K562 (cell line): ENCODE measurements around the gene SYT15B. TPM values are rescaled to one million over a fixed set of nuclear protein-coding genes. Genes with fewer than 3 reads are reported as not detected.
"Not testable (repeated sequence)": the region's sequence is repeated elsewhere in the genome, so short reads cannot be mapped to it uniquely, and the experiment has no call there.

Experiments
- ATAC-seq: fragments of 200-7000 bp; cut with Tn5 transposase; 3 replicates; pipeline ENCODE4 v1.9.1; 2020; ENCODE audit warnings: moderate library complexity
- BruUV-seq: library from RNA; stranded (reverse); fragments of 400-500 nt; replicated peaks from 2 replicates; lab custom pipeline; 2021; lab: Mats Ljungman, UMichigan
- CTCF ChIA-PET: fragments of 300-600 bp; formaldehyde crosslinking; extraction: SDS; loops from one replicate; lab custom pipeline; 2021; ENCODE audit warnings: low intra/inter-chr PET ratio; lab: Yijun Ruan, JAX
- POLR2A ChIA-PET: fragments of 300-600, 350-650 bp; sonication (Branson Sonifier 250); formaldehyde crosslinking; extraction: SDS; loops from one replicate; lab custom pipeline; 2021; ENCODE audit warnings: antibody characterized with exemption, inconsistent platforms; lab: Yijun Ruan, JAX
- DNase-seq, 4 experiments: peaks; one replicate each; pipeline versions ENCODE4 v3.0.0 to v3.0.0-alpha.2; 2011 to 2018; ENCODE audit warnings: low spot score in 3 of 4, mixed read lengths in 3 of 4; ENCODE audit errors: extremely low read depth in 1 of 4
- FAIRE-seq: peaks from 2 replicates; lab custom pipeline; 2011; peaks lifted over from hg19 to GRCh38; lab: Jason Lieb, UNC
- H2AFZ ChIP-seq: 2 replicates; pipeline ENCODE4 v1.6.0; 2011; ENCODE audit warnings: low read depth, low read length, control low read depth, inconsistent platforms
- H3K27ac ChIP-seq: fragments of 200-600 bp; 3 replicates; pipeline ENCODE4 v1.8.0; 2011; ENCODE audit warnings: low read depth, mild to moderate bottlenecking, control low read depth, inconsistent platforms, low read length, moderate library complexity, mixed read lengths; ENCODE audit errors: extremely low read depth
- H3K27me3 ChIP-seq, 2 experiments: fragments of 300-600 bp in 1 of 2; 2 replicates in 1 of 2; 3 replicates in 1 of 2; pipeline versions ENCODE4 v1.6.0 to v1.8.0; 2011; ENCODE audit warnings: inconsistent platforms in 2 of 2, low read length in 2 of 2, mild to moderate bottlenecking in 1 of 2, mixed read lengths in 1 of 2, moderate library complexity in 1 of 2; ENCODE audit not compliant: control insufficient read depth in 2 of 2, insufficient read depth in 2 of 2
- H3K36me3 ChIP-seq: fragments of 300-600 bp; 3 replicates; pipeline ENCODE4 v1.8.0; 2011; ENCODE audit warnings: mild to moderate bottlenecking, low read length, inconsistent platforms; ENCODE audit not compliant: control insufficient read depth, insufficient read depth
- H3K4me1 ChIP-seq, 2 experiments: fragments of 200-600 bp in 1 of 2; replicated peaks in 1 of 2; 2 replicates in 1 of 2; 3 replicates in 1 of 2; pipeline versions ENCODE4 v1.5.1 to v1.8.0; 2011; ENCODE audit warnings: inconsistent platforms in 2 of 2, low read length in 2 of 2, mild to moderate bottlenecking in 1 of 2, mixed read lengths in 1 of 2, moderate library complexity in 1 of 2; ENCODE audit not compliant: control insufficient read depth in 2 of 2, insufficient read depth in 2 of 2
- H3K4me2 ChIP-seq: 2 replicates; pipeline ENCODE4 v1.6.1; 2011; ENCODE audit warnings: low read length, control low read depth, inconsistent platforms, mixed read lengths; ENCODE audit not compliant: insufficient read depth
- H3K4me3 ChIP-seq: fragments of 200-600 bp; sonication (generic), shearing (Covaris generic); 2 replicates; pipeline ENCODE4 v1.5.1; 2016; ENCODE audit warnings: control low read depth, inconsistent platforms
- H3K79me2 ChIP-seq: fragments of 200-600 bp; 3 replicates; pipeline ENCODE4 v1.8.0; 2011; ENCODE audit warnings: low read length, inconsistent platforms; ENCODE audit not compliant: control insufficient read depth, insufficient read depth
- H3K9ac ChIP-seq, 2 experiments: 2 replicates each; pipeline versions ENCODE4 v1.6.0 to v1.6.1; 2011; ENCODE audit warnings: low read depth in 2 of 2, low read length in 2 of 2, control low read depth in 1 of 2, inconsistent platforms in 1 of 2, mild to moderate bottlenecking in 1 of 2, mixed read lengths in 1 of 2; ENCODE audit not compliant: insufficient read depth in 1 of 2
- H3K9me1 ChIP-seq: one replicate; pipeline ENCODE4 v1.6.0; 2011; ENCODE audit warnings: inconsistent platforms, mild to moderate bottlenecking, low read length, moderate library complexity; ENCODE audit not compliant: control insufficient read depth, insufficient read depth
- H3K9me3 ChIP-seq: replicated peaks from 2 replicates; pipeline ENCODE4 v1.5.1; 2011; ENCODE audit warnings: low read depth, low read length, inconsistent platforms; ENCODE audit not compliant: control insufficient read depth, insufficient read depth
- H4K20me1 ChIP-seq: replicated peaks from 2 replicates; pipeline ENCODE4 v1.6.1; 2011; ENCODE audit warnings: low read length, inconsistent platforms, mixed read lengths; ENCODE audit not compliant: control insufficient read depth, insufficient read depth
- WGBS: fragments of 100-300 bp; shearing (Covaris generic); methylation state at CpG from one replicate; pipeline ENCODE4 v1.1.6; 2016; ENCODE audit warnings: low coverage, mixed read lengths; ENCODE audit not compliant: insufficient coverage; ENCODE audit errors: missing lambda C conversion rate; 5-methylcytosine and 5-hydroxymethylcytosine counted together
- in situ Hi-C: fragments of 300-500 bp; cut with MboI; formaldehyde crosslinking; loops from 4 replicates; pipeline ENCODE4 v1.15.0; 2018; ENCODE audit warnings: inconsistent platforms, mixed read lengths
- intact Hi-C: fragments of 100-400 bp; cut with micrococcal nuclease; formaldehyde crosslinking; loops from 2 replicates; pipeline ENCODE4 v1.14.2; 2022
- polyA plus RNA-seq, 8 experiments: library from polyadenylated mRNA; depleted of rRNA in 4 of 8; stranded (reverse) in 5 of 8; unstranded in 3 of 8; fragments of >200 nt; fragmentation: Nextera tagmentation in 2 of 8; fragmentation: Illumina TruSeq in 1 of 8; extraction: Ambion mirVana in 2 of 8; extraction: Trizol in 1 of 8; gene quantifications; 2 replicates each; pipeline versions ENCODE4 v1.2.1 to v1.2.3, GENCODE V29; 2011 to 2014; ENCODE audit warnings: inconsistent platforms in 1 of 8, missing spikeins in 1 of 8
- total RNA-seq, 7 experiments: library from RNA; depleted of rRNA in 6 of 7; stranded (reverse); fragments of >200 nt in 6 of 7; fragmentation: Illumina TruSeq in 2 of 7; extraction: Trizol in 2 of 7; gene quantifications; 2 replicates each; pipeline versions ENCODE4 v1.2.1 to v1.2.3, GENCODE V29; 2011 to 2021; ENCODE audit warnings: low replicate concordance in 1 of 7

Gene SYT15B
- total and polyA plus RNA-seq, 9 of the 15 experiments (the other 6 are each of a cell fraction or from before 2014, with no cell fraction given), result 0.07 to 0.22 (median 0.07) TPM; not detected in 6

GRCh38 chr10:47746780-47747376, 16.5 kb downstream of the SYT15B start:
- H3K9me3 ChIP-seq, H2AFZ ChIP-seq, intact Hi-C loops, H3K9me1 ChIP-seq, BruUV-seq, POLR2A ChIA-PET, H3K4me3 ChIP-seq, H3K4me1 ChIP-seq, DNase-seq, H4K20me1 ChIP-seq, H3K9ac ChIP-seq, H3K36me3 ChIP-seq, H3K27ac ChIP-seq, H3K27me3 ChIP-seq, H3K4me2 ChIP-seq, H3K79me2 ChIP-seq, CTCF ChIA-PET, ATAC-seq, FAIRE-seq, in situ Hi-C loops: not testable (repeated sequence)
- WGBS, result 0% methylated on average over 3 of the region's 4 CpGs

GRCh38 chr10:47744881-47745280, 18.5 kb downstream of the SYT15B start:
- H3K27ac ChIP-seq, H3K4me3 ChIP-seq, BruUV-seq, H4K20me1 ChIP-seq, H3K9me1 ChIP-seq, intact Hi-C loops, H3K9ac ChIP-seq, H3K9me3 ChIP-seq, in situ Hi-C loops, H3K4me2 ChIP-seq, DNase-seq, ATAC-seq, H3K27me3 ChIP-seq, H3K36me3 ChIP-seq, H3K79me2 ChIP-seq, CTCF ChIA-PET, H3K4me1 ChIP-seq, H2AFZ ChIP-seq, FAIRE-seq, POLR2A ChIA-PET: not testable (repeated sequence)
- no CpG with 5 or more reads among the region's 4 CpGs for WGBS
